Mesenteric fat pad (tissue), 1 donor: ENCODE measurements around the gene MED13L. TPM values are rescaled to one million over a fixed set of nuclear protein-coding genes. Genes with fewer than 3 reads are reported as not detected.
"Not testable (repeated sequence)": the region's sequence is repeated elsewhere in the genome, so short reads cannot be mapped to it uniquely, and the experiment has no call there.

Experiments
- DNase-seq: peaks from one replicate; pipeline ENCODE4 v3.0.0-alpha.2; 2020; ENCODE audit warnings: low spot score
- total RNA-seq: library from RNA; stranded (reverse); fragmentation: NEBNext Ultra II Directional; extraction: Animal tissue kit (Norgen Biotek cat#: 25700); gene quantifications from one replicate; pipeline ENCODE4 v1.2.1, GENCODE V29; 2021
- donor health status: DM: yes; HTN: yes; CAD: no.

The MED13L gene
- total RNA-seq, 1 donor from 2014 or later, result 136 TPM

DNA sequence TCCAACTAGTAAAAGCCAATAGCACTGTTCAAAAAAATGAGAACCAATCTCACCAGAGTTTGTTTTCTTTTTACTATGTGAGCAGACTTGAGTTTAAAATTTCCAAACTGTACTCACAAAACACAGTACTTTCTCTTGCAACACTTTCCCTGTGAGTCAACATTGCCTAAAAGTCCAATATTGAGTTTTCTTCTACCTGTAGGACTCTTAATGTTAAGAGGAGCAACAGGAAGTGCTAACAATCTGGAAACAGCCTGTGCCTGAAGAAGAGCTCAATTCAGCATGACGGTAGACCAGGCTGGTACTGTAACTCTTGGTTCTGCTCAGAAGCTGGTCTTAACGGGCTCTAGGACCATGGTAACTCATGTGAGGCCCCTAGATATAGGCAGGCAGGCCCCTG lies 144.3 kb downstream of the MED13L start:
- no peak for DNase-seq

DNA sequence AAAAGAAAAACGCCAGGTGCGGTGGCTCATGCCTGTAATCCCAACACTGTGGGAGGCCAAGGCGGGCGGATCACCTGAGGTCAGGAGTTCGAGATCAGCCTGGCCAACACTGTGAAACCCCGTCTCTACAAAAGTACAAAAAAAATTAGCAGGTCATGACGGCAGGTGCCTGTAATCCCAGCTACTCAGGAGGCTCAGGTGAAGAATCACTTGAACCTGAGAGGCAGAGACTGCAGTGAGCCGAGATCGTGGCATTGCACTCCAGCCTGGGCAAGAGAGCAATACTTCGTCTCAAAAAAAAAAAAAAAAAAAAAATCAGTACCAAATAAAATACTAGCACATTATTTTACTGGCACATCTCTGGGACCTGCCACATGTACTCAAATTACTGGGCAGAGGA lies 145.5 kb downstream of the MED13L start:
- DNase-seq, result not testable (repeated sequence)

GRCh38 chr12:116131176-116131575 lies 146.3 kb downstream of the MED13L start:
- no peak for DNase-seq

DNA sequence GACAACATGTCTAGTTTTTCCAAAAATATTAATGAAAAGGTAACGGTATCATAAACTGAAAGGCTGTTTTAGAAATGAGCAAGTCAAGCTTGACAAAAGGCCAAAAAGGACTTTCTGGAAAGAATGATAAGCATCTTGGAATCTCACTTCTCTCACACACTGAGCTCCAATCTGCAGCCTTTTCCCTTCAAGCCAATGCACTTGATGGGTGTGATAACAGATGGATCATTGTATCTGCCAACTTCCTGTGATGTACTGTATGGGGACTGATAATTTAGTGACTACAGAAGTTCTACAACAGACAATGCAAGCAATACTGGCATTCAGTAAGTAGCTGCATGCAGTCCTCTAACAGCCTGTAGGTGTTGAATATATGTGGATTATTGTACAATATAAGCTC lies 147.1 kb downstream of the MED13L start:
- no peak for DNase-seq

- no peak for DNase-seq
These were observed 148.7 kb downstream of the MED13L start for GRCh38 chr12:116128779-116129178.

- no peak for DNase-seq
These were observed 149.6 kb downstream of the MED13L start for GRCh38 chr12:116127859-116128258.

DNA sequence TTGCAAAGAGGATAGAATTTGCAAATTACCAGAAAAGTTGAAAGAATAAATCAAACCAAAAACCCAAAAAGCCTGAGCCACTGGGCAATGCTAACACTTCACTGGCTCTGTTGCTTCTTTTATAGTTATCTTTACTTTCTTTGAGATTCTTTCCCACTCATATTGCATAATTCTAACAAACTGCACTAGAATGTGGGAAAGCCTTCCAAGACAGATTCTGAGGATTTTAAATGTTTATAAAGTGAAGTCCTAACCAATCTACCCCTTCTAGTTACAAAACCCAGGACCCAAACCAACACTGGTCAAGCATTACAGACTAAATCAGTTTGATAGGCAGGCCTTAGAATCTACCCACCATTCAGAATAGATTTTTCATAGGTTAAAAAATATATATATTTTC lies 150.9 kb downstream of the MED13L start:
- DNase-seq, result no peak

DNA sequence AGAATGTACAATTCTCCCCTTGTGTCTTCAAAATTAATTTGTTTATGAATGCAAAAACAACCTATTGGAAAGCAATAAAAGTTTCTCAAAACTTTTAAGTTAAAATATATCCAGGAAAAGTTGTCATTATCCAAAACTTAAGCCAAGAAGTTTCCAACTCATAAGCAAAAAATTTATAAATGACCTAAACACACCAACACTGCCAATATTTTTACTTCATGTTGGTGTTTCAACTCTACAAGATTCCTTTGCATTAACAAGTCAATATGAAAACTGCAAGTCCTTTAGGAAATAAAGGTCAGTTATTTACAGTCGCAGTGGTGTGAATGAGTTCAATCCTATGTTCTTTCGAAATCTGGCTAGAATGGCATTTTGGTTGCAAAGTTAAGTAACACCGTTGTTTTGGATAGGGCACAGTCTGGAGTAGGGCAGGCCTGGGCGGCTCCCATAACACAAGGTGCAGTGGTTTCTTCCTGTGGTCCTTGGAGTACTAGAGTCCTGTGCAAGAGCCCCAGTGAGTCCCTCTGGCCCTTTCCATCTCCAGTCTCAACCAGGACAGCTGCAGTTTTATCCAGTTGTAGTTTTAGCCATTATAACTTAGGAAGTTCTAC lies 151.4 kb downstream of the MED13L start:
- no peak for DNase-seq

GRCh38 chr12:116125084-116125483 lies 152.4 kb downstream of the MED13L start:
- no peak for DNase-seq

- no peak for DNase-seq
These were observed 153.8 kb downstream of the MED13L start for GRCh38 chr12:116123451-116124258.

GRCh38 chr12:116122628-116123027 lies 154.9 kb downstream of the MED13L start:
- no peak for DNase-seq

- DNase-seq, result no peak
These were observed 156.0 kb downstream of the MED13L start for GRCh38 chr12:116121453-116121871.

DNA sequence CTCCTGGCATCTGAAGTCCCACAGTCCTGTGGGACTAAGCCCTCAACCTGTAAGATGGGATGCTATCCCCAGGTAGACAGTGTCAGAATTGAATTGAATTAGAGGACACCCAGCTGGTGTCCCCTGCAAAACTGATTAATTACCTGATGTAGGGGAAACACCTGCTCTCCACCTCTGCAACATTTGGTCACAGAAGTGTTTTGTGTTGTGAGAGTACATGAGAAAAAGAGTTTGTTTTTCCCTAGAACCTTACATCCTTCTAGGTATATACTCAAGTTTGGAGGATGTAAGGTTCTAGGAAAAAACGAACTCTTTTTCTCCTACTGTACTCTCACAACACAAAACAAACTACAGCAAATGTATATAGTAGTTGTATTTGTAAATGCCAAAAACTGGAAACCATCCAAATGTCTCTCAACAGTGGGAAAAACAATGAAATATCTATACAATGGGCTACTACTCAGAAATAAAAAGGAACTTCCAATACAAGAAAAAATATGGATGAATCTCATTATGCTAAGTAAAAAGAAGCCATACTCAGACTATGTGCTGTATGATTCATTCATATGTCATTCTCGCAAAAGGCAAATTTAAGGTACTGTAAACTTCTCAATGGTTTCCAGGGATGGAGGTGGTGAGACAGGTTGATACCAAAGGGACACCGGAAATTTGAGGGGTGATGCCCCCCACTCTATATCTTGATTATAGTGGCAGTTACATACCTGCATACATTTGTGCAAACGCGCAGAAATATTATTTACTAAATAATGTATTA lies 160.7 kb downstream of the MED13L start:
- no peak for DNase-seq

DNA sequence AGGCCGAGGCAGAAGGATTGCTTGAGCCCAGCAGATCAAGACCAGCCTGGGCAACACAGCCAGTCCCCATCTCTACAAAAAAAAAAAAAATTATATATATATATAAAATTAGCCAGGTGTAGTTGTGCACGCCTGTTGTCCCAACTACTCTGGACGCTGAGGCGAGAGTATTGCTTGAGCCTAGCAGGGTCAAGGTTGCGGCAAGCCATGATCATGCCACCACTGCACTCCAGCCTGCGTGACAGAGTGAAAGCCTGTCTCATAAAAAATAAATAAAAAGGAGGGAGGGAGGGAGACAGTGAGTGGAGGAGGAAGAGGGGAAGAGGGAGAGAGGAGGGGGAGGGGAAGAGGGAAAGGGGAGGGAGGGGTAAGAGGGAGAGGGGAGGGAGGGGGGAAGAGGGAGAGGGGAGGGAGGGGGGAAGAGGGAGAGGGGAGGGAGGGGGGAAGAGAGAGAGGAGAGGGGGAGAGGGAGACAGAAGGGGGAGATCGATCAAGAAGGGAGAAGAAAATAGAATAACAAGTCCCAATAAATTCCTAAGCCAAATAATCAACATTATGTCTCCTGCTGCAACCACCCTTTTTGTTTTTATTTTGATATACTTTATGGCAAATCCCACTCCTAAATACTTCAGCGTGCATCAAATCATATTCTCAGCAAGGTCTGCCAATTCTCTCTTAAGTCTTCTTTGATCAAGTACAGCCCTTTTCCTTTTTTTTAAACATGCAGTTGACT lies 163.9 kb downstream of the MED13L start:
- DNase-seq, result no peak

DNA sequence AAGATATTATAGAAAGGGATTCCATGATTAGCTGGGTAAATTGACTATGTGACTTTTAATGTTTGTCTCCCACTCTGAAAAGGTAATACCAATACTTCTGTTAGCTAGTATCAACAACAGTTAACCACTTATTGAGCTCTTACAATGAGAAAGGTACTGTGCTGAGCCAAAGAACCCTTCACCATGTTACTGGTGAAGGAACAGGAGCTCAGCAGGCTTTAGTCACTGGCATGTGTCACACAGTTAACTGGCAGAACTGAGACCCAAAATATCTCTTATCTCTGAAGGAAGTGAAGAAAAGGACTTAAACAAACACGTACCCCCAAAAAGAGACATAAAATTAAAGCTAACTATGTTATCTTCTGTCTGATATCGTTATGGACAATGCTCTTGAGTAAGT lies 170.6 kb downstream of the MED13L start:
- no peak for DNase-seq

GRCh38 chr12:116104167-116104767 lies 173.2 kb downstream of the MED13L start:
- DNase-seq, result no peak

GRCh38 chr12:116101991-116102390 lies 175.5 kb downstream of the MED13L start:
- no peak for DNase-seq

DNA sequence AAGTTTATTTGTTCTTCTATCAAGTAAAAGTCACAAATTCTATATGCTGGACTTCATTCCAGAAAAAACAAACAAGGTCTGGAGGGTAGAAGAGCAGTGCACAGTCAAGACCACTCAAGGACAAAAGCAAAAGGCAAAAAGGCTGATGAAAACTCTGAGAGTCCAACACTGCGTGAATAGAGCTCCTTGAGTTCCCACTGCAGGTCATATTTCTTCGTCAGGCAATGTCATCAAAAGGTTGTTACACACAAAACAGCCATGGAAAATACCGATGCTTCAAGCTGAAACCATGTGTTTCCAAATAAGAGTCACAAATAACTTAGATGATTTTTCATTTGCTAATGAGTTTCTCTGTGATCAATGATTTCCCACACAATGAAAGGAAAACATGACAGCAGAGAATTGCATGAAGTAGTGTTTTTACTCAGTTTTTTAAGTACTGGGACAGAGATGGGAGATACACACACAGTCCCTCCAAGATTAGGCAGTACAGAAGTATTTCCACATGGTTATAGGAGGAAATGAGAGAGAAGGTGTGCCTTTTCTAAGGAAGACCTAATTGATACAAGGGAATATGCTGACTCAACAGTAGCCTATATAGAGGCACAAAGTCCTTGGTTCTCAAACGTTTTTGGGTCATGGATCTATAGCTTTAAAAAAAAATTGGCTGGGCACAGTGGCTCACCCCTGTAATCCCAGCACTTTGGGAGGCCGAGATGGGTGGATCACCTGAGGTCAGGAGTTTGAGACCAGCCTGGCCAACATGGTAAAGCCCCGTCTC lies 177.7 kb downstream of the MED13L start:
- DNase-seq, result no peak

GRCh38 chr12:116096874-116097273 lies 180.6 kb downstream of the MED13L start:
- no peak for DNase-seq

DNA sequence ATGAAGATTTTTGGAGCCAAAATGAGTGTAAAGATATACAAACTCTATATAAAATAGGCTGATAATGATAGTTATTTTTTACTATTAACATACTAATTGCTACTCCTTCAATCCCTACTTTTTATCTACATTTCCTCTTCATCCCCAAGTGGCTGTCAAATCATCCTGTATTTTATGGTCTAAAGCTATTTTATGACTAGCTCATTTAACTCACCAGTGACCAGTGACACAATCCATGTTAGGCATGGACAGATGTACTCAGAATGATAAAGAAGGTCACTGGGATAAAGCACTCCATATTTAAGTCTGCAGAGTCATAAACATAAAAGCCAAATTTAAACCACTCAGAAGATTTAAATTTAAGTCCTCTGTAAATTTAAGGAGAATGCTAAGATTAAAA lies 183.0 kb downstream of the MED13L start:
- DNase-seq, result no peak
